Psoas muscle (tissue), 8 donors: ENCODE results near the gene PALMD. TPM values are rescaled to one million over a fixed set of nuclear protein-coding genes. Genes with fewer than 3 reads are reported as not detected.

ENCODE experiments used
- ATAC-seq, 4 donors: fragments of 200-7000 bp; cut with Tn5 transposase; one replicate each; pipeline ENCODE4 v1.9.1; 2020; ENCODE audit warnings: moderate library complexity in 3 of 4, mild to moderate bottlenecking in 2 of 4
- DNase-seq, 2 donors: peaks; one replicate each; pipeline ENCODE4 v3.0.0-alpha.2; 2020
- H3K27ac ChIP-seq: fragments of 200-600 bp; one replicate; pipeline ENCODE4 v1.8.0; 2022
- H3K27me3 ChIP-seq, 3 donors: fragments of 200-600 bp in 1 of 3; one replicate each; pipeline versions ENCODE4 v1.6.1 to v1.8.0; 2013 to 2022; ENCODE audit warnings: low read length in 2 of 3, mild to moderate bottlenecking in 2 of 3, moderate library complexity in 1 of 3; ENCODE audit not compliant: insufficient read depth in 3 of 3
- H3K36me3 ChIP-seq, 2 donors: fragments of 200-600 bp in 1 of 2; one replicate each; pipeline versions ENCODE4 v1.6.1 to v1.8.0; 2013 to 2022; ENCODE audit warnings: low read depth in 1 of 2, mild to moderate bottlenecking in 1 of 2, moderate library complexity in 1 of 2; ENCODE audit not compliant: insufficient read depth in 1 of 2
- H3K4me1 ChIP-seq: fragments of 200-600 bp; one replicate; pipeline ENCODE4 v1.8.0; 2022
- H3K4me3 ChIP-seq: fragments of 200-600 bp; one replicate; pipeline ENCODE4 v1.8.0; 2022; ENCODE audit warnings: mild to moderate bottlenecking
- H3K9me3 ChIP-seq: fragments of 200-600 bp; one replicate; pipeline ENCODE4 v1.8.0; 2022
- WGBS, 3 donors: extraction: QIAGEN DNeasy Blood & Tissue Kit; methylation state at CpG; one replicate each; pipeline versions ENCODE4 v1.1.6 to v1.1.7; 2013; 5-methylcytosine and 5-hydroxymethylcytosine counted together
- intact Hi-C, 2 donors: fragments of 100-400 bp; cut with DNase I; formaldehyde crosslinking; loops; one replicate each; pipeline versions ENCODE4 v1.11.0 to v1.14.2; 2022
- polyA plus RNA-seq, 3 donors: library from polyadenylated mRNA; stranded (reverse); fragments of 200-250 nt; gene quantifications; one replicate each; pipeline ENCODE4 v1.2.3, GENCODE V29; 2013
- total RNA-seq, 4 donors: library from RNA; stranded (reverse); fragmentation: NEBNext Ultra II Directional in 2 of 4; extraction: Animal tissue kit (Norgen Biotek cat#: 25700) in 2 of 4; gene quantifications; one replicate each; pipeline versions ENCODE4 v1.2.1 to v1.2.4, GENCODE V29; 2021 to 2023
- TF ChIP-seq, protein P1 (sequence below): fragments of 200-600 bp; IDR thresholded peaks from one replicate; pipeline ENCODE4 v1.8.0; 2022; ENCODE audit warnings: antibody characterized with exemption
- donor health status: healthy with polysubstance abuse.
- donor health status: DM: no; HTN: no; CAD: no; lungs with moderate emphysema.
- donor health status: Bipolar disorder and iron deficiency.
- donor health status: healthy.
- donor health status: DM: yes; HTN: yes; CAD: no.
- donor health status: DM: no; HTN: no; CAD: no.
- donor health status: DM: no; HTN: no; CAD: no.
- donor health status: DM: yes; HTN: yes; CAD: no.

PALMD gene
- total and polyA plus RNA-seq, 7 donors: 46.2 to 219 (median 101) TPM

DNA sequence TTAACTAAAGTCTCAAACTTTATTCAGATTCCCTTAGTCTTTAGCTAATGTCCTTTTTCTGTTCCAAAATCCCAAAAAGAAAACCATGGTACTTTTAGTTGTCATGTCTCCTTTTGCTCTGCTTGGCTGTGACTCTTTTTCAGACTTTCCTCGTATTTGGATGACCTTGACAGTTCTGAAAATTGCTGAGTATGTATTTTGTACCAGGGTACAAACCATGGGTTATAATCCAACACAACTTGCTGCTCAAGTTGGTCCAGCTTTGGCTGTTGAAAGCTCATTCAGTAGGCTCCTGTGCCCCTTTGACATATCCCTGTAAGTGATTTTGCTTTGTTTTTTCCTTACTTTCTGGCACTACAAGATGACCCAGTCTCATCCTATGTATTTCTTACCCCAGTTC is 51.7 kb downstream of the PALMD start:
- H3K27ac ChIP-seq: no peak overlapping the region
- DNase-seq: no peak
- ATAC-seq: no peak
- peaks cover 2% of the 10 kb centered on the region for H3K4me1 ChIP-seq
- H3K36me3 ChIP-seq: peaks cover 5 to 28% of the 10 kb centered on the region in 2 donors
- no peak overlapping the region for H3K4me3 ChIP-seq
- no peaks in the 10 kb centered on the region for H3K27me3 ChIP-seq
- TF ChIP-seq, protein P1, sequence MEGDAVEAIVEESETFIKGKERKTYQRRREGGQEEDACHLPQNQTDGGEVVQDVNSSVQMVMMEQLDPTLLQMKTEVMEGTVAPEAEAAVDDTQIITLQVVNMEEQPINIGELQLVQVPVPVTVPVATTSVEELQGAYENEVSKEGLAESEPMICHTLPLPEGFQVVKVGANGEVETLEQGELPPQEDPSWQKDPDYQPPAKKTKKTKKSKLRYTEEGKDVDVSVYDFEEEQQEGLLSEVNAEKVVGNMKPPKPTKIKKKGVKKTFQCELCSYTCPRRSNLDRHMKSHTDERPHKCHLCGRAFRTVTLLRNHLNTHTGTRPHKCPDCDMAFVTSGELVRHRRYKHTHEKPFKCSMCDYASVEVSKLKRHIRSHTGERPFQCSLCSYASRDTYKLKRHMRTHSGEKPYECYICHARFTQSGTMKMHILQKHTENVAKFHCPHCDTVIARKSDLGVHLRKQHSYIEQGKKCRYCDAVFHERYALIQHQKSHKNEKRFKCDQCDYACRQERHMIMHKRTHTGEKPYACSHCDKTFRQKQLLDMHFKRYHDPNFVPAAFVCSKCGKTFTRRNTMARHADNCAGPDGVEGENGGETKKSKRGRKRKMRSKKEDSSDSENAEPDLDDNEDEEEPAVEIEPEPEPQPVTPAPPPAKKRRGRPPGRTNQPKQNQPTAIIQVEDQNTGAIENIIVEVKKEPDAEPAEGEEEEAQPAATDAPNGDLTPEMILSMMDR: no peak
- H3K9me3 ChIP-seq: no peaks in the 10 kb centered on the region
- intact Hi-C loops: no loop called here
- WGBS, 3 donors: 19 to 22% (median 19%) methylated on average over 1 of the region's 1 CpG

DNA sequence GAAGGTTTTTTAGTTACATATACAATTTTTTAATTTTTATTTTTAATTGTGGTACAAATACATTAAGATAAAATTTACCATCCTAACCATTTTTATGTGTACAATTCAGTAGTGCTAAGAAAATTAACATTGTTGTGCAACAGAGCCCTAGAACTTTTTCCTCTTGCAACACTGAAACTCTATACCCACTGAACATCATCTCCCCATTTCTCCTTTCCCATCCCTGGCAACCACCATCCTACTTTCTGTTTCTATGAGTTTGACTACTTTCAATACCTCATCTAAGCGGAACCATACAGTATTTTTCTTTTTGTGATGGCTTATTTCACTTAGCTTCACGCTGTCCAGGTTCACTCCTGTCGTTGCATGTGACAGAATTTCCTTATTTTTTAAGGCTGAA is 54.1 kb downstream of the PALMD start:
- no peaks in the 10 kb centered on the region for H3K9me3 ChIP-seq
- no peaks in the 10 kb centered on the region for H3K27me3 ChIP-seq
- no peak overlapping the region for H3K27ac ChIP-seq
- ATAC-seq (no peak), DNase-seq (no peak)
- no peaks in the 10 kb centered on the region for H3K4me1 ChIP-seq
- no peak overlapping the region for H3K4me3 ChIP-seq
- intact Hi-C loops: loop anchor here (5.0 to 10.0 kb wide), 2 partner anchors 168 to 955 kb away; no protein-coding TSS in a partner anchor
- TF ChIP-seq, protein P1: no peak
- H3K36me3 ChIP-seq: peaks cover 3% of the 10 kb centered on the region in 2 donors
- 91 to 94% (median 92%) methylated on average over 3 of the region's 3 CpGs for WGBS, 3 donors

GRCh38 chr1:99702221-99702620 is 56.3 kb downstream of the PALMD start:
- Histone ChIP-seq H3K36me3 (no peaks in the 10 kb centered on the region), H3K27ac (no peak overlapping the region), H3K4me3 (no peak overlapping the region), H3K9me3 (no peaks in the 10 kb centered on the region), H3K4me1 (no peaks in the 10 kb centered on the region), H3K27me3 (no peaks in the 10 kb centered on the region)
- TF ChIP-seq, protein P1: no peak
- intact Hi-C loops: loop anchor here (5.0 to 10.0 kb wide), 2 partner anchors 170 to 957 kb away; no protein-coding TSS in a partner anchor
- DNase-seq (no peak), ATAC-seq (no peak)

DNA sequence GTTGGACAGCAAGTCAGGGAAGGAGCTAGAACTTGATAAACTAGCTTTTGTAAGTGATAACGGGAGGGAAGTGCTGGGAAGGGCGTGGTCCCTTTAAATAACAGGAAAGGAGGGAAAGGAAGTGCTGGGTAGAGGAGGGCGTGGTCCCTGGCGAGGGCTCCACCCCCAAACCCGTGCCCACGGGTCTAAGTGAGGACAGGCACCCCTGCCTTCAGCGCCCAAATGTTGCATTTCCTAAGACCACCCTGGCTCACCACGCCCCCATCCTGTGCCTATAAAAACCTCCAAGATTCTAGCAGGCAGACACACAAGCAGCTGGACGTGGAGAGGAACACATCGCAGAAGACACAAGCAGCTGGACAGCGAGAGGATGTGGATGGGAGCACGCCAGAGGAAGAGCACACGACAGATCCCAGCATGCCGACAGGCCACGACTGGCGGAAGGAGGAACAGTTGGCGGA is 58.5 kb downstream of the PALMD start:
- H3K27ac ChIP-seq: no peak overlapping the region
- H3K9me3 ChIP-seq: no peaks in the 10 kb centered on the region
- ATAC-seq (no peak), DNase-seq (no peak)
- no peaks in the 10 kb centered on the region for H3K27me3 ChIP-seq
- 59 to 76% (median 61%) methylated on average over 13 to 17 of the region's 17 CpGs for WGBS, 3 donors
- H3K4me1 ChIP-seq: no peaks in the 10 kb centered on the region
- TF ChIP-seq, protein P1: no peak
- no peak overlapping the region for H3K4me3 ChIP-seq
- intact Hi-C loops: loop anchor here (5.0 to 10.0 kb wide), 2 partner anchors 172 to 960 kb away; no protein-coding TSS in a partner anchor
- H3K36me3 ChIP-seq: no peaks in the 10 kb centered on the region

- Histone ChIP-seq H3K4me3 (no peak overlapping the region), H3K27me3 (no peaks in the 10 kb centered on the region), H3K27ac (no peak overlapping the region), H3K9me3 (no peaks in the 10 kb centered on the region), H3K36me3 (peaks cover 0 to 4% of the 10 kb centered on the region in 2 donors), H3K4me1 (no peaks in the 10 kb centered on the region)
- TF ChIP-seq, protein P1: no peak
- DNase-seq: no peak
- intact Hi-C loops: loop anchor here (5.0 to 10.0 kb wide), 2 partner anchors 223 to 961 kb away; no protein-coding TSS in a partner anchor
- no peak for ATAC-seq
These were observed 59.5 kb downstream of the PALMD start for GRCh38 chr1:99705385-99705784.
